Fibroblast of skin of right biceps (primary cell): ENCODE measurements around the gene KIF26A.
"Not testable (repeated sequence)": the region's sequence is repeated elsewhere in the genome, so short reads cannot be mapped to it uniquely, and the experiment has no call there.

Source experiments
- DNase-seq: peaks from one replicate; pipeline ENCODE4 v3.0.0-alpha.2; 2013

The KIF26A gene

DNA sequence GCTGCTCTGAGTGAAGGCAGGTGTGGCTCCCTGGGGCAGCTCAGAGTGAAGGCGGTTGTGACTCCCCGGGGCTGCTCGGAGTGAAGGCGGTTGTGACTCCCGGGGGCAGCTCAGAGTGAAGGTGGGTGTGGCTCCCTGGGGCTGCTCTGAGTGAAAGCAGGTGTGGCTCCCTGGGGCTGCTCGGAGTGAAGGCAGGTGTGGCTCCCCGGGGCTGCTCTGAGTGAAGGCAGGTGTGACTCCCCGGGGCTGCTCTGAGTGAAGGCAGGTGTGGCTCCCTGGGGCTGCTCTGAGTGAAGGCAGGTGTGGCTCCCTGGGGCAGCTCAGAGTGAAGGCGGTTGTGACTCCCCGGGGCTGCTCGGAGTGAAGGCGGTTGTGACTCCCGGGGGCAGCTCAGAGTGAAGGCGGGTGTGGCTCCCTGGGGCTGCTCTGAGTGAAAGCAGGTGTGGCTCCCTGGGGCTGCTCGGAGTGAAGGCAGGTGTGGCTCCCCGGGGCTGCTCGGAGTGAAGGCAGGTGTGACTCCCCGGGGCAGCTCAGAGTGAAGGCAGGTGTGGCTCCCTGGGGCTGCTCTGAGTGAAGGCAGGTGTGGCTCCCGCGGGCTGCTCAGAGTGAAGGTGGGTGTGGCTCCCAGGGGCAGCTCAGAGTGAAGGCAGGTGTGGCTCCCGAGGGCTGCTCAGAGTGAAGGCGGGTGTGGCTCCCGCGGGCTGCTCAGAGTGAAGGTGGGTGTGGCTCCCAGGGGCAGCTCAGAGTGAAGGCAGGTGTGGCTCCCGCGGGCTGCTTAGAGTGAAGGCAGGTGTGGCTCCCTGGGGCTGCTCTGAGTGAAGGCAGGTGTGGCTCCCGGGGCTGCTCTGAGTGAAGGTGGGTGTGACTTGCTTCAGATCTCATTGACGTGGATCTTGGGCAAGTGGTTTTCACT, 87.1 kb downstream of the KIF26A start:
- DNase-seq = not testable (repeated sequence)

DNA sequence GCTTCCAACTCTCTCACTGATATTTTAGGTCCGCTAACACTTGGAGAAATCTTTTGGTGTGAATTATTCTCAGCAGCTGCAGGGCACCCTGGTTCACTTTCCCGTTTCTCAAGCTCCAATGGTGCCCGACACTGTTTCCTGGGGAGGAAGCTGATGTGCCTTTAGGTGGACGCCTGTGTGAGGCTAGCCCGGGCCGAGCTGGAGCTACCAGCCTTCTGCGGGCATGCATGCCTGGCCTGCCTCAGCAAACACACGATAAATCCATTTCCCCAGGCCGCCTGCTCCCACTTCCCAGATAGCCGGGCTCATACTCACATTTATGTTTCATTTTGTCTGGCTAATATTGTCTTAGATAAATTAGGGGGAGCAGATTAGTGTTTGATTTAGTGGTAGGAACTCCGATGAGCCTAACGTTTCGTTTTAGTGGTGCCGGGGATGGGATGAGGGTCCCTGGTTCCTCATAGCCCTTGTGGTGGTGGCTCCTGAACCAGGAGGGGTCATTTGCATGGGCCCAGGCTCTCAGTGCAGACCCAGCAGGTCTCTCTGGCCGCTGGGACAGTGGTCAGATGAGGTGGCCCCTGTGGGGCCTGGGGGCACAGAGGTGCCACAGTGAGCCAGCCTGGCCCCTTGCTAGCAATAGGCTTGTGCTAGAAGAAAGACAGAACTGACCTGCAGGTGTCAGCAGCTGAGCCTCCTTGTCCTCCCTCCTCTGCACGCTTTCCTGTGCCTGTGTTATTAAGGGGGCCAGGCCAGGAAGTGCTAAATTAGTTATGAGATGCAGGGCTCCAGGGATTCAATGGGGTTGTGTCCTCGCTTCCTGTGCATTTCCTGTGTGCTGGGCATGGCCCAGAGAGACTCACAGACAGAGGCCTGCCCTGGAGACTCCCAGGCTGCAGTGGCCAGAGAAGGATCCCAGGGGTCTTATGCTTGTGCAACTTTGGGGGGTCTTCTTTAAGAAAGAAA, 88.3 kb downstream of the KIF26A start:
- no peak for DNase-seq

DNA sequence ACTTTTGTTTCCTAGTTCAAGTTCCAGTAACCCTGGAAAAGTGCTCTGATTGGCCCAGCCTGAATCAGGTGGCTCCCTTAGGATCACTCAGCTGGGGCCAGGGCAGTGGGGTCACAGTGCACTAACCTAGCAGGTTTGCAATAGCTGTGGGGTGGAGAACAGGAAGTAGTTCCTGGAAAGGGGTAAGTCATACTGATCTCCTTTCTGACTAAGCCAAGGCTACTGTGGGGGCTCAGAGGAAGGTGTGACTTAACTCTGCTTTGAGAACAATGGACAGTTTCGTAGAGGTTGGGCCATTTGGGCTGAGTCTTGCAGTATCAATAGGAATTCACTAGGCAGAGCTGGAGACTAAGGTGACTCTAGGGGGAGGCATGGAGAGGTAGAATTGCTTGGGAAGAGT, 89.4 kb downstream of the KIF26A start:
- DNase-seq = no peak

DNA sequence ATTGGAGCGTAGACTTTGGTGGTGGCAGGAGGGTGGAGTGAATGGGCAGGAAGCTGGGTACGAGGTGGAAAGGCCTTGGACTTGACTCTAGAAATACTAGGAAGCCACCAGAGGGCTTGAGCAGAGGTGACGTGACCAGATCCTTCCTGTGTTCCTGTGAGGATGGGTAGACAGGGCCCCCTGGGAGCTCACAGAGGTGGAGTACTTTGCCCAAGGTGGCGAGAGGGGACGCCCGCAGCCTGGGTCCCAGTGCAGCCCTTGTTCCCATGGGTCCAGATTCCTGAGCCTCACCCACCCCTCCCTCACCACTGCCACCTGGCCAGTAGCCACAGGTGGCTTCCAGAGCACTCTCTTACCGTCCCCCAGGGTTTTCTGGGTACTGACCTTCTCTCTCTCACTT, 89.8 kb downstream of the KIF26A start:
- no peak for DNase-seq

DNA sequence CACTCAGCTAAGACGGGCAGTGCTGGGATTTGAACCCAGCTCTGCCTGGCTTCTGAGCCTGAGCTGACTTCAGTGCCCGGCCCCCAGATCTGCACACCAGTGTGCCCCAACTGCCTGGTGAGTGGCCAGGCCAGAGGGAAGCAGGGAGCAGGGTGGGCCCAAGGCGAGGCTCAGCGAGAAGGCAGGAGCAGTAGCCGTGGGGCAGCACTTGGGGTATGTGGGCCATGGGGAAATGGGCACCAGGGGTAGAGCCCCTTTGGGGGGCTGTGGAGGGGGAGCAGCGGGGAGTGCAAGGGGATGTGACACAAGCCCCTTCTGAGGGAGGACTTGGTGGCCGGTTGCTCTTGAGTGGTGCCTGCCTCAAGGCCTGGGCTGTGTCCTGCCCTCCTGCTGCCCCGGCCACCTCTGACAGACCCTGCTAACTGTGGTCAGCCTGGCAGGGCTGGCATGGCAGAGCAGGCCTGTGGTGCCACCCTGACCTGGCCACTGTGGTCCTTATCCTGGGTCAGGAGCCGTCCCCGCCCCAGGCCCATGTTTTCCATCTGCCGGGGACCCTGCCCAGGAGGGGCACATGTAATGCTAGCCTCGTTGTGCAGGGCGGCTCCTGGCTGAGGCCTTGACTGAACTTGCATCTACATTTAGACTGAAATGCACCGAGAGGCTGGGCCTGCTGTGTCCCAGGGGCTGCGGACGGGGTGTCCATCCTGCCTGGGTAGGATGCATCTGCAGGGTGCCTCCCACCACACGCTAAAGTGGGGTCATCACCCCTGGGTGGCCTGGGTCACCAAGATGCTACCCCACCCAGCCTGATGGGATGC, 90.5 kb downstream of the KIF26A start:
- no peak for DNase-seq

DNA sequence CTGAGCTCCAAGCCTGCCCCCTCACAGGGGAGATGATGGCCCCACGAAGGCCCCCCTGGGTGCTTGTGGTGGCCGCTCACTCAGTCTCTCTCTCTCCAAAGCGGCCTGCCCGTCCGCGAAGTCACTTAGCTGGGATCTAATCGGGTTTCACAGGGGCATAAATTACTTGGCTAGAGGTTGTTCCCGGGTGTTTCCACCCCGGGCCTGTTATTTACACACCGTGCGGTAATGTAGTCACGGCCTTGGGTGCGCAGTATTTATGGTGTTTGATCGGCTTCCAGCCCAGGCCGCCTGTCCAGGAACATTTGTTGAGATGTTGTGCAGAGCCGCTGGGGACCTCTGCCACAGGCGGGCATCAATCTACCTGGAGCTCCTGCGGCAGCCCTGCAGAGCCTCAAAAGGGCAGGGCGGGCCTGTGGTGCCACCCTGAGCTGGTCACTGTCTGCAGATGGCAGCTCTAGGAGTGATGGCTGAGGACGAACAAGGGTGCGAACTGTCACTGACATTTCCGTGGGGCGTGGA, 91.2 kb downstream of the KIF26A start:
- no peak for DNase-seq

DNA sequence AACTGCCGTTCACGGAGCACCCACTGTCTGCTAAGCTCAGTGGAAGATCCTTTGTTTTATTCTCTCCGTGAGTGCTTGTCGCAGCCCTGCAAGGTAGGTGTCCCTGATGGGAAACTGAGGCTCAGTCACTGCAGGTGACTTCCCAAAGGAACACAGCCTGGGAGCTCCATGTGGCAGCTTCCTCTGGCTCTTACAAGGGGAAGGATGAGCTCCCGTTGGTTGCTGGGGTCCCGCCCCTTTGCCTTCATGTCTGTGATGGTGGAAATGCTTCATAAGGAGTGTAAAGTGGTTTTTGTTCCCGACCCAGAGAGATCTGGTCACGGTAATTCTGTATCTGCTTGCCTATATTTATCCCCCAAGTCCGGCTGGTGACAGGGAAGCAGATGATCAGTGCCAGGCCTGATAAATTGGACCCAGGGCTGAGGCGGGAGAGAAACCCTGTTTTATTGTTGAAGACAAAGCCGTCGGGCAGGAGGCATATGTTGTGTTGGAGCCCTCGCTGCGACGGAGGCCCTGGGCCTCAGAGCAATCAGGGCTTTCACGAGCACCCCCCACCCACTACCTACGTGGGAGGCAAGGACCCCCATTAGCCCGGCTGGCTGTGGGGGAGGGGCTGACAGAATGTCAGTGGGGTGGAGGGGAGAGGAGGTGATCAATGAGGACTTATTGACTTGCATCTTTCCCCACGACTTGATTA, 91.9 kb downstream of the KIF26A start:
- no peak for DNase-seq
